Hematopoietic multipotent progenitor cell (in vitro differentiated cells): ENCODE measurements around the gene SEC14L1. TPM values are rescaled to one million over a fixed set of nuclear protein-coding genes. Genes with fewer than 3 reads are reported as not detected.
"Not testable (repeated sequence)": the region's sequence is repeated elsewhere in the genome, so short reads cannot be mapped to it uniquely, and the experiment has no call there.

Experiments used
- DNase-seq, 3 donors: peaks; one replicate each; pipeline ENCODE4 v3.0.0-alpha.2; 2011 to 2015; ENCODE audit warnings: low read depth in 2 of 3, low spot score in 2 of 3
- small RNA-seq: library from RNA; depleted of rRNA; stranded (forward); fragments of <200 nt; gene quantifications from one replicate; pipeline ENCODE3, GENCODE V24; 2012
- total RNA-seq: library from RNA; depleted of rRNA; stranded (reverse); fragments of >200 nt; gene quantifications from one replicate; pipeline ENCODE4 v1.2.3, GENCODE V29; 2012

SEC14L1 gene
- total RNA-seq, 1 donor: 54.1 TPM

DNA sequence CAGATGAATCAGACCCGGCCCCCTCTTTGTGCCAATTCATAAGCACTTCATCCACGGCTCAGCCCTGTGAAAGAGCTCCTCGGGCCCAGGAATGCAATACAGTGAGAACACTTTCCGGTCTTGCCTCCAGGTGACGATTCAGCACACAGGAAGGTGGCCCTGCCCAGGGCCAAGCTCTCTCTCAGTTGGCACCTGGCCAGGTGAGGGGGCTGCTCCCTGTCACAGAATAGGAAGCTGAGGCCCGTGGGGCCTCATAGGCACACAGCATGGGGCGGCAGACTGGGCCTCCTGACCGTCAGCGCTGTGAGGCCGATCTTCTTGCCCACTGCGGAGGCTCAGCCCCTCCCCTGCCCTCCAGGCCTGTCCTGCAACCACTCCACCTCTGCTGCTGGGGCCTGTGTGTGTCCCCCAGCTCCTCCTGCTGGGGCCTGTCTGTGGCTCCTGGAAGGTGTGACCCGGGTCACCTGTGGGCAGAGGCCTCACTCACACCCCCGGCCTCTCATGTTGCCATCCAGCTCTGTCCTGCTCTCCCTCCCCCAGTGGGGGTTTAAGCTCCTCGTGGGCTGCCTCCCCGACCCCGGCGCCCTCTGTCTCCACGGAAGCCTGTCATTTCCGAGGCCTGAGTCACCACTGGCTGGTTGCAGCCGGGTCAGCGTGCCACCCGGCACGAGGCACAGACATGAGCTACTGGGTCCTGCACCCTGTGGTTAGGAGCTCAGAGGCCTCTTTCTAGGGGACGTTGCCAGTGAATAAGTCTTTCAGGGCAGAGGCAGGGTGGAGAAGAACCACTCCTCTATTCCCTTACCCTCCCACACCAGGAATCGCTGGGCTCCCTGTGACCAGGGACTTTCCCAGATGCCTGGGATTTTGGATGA, 114.4 kb downstream of the SEC14L1 start:
- no peak for DNase-seq

DNA sequence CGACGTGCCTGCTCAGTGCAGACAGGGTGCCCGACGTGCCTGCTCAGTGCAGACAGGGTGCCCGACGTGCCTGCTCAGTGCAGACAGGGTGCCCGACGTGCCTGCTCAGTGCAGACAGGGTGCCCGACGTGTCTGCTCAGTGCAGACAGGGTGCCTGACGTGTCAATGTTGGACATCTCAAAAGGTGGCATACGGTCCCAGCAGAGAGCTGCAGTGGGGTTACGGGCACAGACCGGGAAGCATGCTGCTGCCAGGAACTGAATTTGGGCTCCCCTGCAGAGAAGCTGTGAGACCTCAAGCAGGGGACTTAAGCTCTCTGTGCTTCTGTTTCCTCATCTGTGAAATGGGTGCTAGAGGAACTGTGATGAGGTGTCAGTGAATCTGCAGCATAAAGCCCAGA, 115.2 kb downstream of the SEC14L1 start:
- not testable (repeated sequence) for DNase-seq

DNA sequence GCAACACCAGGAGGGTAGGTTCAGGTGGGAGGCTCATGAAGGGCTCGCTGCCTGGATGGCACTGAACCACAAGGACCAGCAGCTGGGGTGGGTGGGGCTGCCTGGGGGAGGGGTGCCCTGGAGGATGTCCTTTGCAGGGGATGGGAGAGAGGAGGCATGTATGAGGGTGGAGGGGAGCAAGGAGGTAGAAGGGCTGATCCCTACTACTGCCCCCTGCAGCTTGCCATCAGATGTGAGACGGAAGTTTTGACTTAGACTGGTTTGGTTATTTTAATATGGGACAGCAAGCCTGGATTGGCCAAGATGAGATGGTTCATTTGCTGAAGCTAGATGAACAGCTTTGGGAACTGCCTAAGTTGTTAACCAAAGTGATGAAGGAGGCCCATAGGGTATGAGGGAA, 115.9 kb downstream of the SEC14L1 start:
- no peak for DNase-seq

DNA sequence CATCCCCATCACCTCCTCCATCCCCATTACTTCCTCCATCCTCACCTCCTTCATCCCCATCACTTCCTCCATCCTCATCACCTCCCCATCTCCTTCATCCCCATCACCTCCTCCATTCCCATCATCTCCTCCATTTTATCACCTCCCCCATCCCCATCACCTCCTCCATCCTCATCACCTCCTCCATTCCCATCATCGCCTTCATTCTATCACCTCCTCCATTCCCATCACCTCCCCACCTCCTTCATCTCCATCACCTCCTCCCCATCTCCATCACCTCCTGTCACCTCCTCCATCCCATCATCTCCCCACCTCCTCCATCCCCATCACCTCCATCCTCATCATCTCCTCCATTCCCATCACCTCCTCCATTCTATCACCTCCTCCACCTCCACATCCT, 116.4 kb downstream of the SEC14L1 start:
- no peak for DNase-seq

DNA sequence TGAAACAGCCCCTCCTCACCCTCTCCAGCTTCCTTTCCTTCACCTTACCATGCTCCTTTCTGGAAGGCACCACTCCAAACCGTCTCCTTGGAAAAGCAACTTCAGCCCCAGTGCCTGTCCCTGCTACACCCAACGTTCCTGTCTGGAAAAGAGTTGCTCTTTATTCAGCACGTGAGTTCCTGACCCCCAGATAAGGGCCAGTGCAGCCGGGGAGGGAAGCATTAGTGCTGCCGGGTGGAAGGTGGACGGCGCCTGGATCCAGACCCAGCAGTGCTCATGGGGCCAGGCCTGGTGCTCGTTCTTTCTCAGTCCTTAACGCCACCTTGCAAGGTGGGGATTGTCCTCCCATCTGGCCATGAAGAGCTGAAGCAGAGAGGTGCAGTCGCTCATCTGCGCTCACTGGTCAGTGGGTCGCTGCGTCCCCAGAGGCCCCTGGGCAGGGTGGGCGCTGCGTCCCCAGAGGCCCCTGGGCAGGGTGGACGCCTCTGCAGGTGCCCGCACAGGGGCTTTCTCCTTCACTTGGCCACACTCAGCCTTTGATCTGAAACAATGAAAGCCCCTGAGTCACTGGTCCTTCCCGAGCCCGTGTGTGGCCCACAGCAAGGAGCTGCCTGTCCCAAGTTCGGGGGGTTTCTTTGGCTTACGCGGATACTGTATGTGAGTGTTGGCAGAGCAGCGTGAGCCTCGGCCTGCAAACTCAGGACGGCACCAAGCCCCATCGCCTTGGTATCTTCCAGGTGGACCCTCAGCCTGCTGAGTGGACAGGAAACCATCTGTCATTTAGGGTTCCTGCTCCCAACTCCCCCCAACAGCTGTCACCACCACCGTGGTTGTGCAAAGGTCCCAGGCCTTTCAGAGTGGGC, 117.1 kb downstream of the SEC14L1 start:
- no peak for DNase-seq

DNA sequence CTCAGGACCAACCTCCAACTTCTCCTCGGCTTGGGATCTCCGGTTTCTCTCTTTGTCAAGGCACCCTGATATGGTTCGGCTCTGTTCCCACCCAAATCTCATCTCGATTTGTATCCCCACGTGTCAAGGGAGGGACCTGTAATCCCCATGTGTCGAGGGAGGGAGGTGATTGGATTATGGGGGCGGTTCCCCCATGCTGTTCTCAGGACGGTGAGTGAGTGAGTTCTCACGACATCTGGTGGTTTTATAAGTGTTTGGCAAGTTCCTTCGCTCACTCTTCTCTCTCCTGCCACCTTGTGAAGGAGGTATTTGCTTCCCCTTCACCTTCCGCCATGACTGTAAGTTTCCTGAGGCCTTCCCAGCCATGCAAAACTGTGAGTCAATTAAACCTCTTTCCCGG, 117.9 kb downstream of the SEC14L1 start:
- no peak for DNase-seq

DNA sequence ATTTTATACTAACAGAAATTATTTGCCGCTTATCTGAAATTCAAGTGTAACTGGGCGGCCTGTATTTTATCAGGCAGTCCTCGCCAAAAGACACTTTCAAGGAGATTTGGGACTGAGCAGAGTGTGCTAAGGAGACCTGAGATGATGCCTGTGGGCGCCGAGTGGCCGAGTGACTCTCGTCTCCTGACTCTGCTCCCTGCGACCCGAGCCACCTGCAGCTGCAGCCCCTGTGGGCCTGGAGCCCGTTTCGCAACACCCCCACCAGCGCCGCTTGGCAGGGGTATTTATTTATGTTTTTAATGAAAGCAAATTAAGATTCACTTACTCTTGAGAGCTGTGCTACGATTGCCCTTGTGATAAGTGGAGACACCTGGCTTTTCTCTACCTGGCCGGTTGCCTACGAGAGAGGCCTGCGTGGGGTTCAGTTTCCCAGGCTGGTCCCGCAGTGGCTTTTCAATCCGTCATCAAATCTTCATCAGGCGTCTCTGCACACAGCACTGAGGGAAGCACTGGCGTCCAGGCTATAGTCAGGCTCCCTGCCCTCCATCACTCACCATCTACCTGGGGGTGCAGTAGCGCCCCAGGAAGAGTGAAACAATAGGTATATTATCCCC, 124.0 kb downstream of the SEC14L1 start:
- DNase-seq: no peak

DNA sequence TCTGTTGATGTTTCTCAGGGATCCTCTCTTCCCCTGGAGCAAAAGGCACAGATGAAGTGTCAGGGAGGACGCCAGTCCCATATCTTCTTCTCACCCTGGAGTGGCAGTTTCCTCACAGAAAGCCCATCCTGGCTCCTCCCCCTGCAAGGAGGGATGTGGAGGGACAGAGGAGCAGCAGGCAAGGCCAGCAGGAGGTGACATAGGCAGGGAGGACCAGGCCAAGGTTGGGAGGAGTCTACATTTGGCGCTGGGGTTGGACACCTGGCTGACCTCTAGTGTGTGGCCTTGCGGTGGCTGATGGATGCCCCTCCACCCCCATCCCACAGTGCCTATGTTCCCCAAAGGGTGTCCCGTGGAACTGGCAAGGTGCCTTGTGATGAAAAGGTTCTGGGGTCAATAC, 125.4 kb downstream of the SEC14L1 start:
- no peak for DNase-seq

Small RNAs within 50 kb of the gene (small RNA-seq; reads per million reads assigned to genes)
- not detected for gene RNU4-47P
